ENCODE measurements around the gene RCAN2. TPM values are rescaled to one million over a fixed set of nuclear protein-coding genes. Genes with fewer than 3 reads are reported as not detected.
A peak's percentile ranks its signal among the peaks of the same experiment; 100 is the strongest.

Gene RCAN2
- 4.7 TPM for polyA plus RNA-seq
- long read RNA-seq, donor 1: 0 reads
- long read RNA-seq, donor 2: 0 reads
- long read RNA-seq, donor 3: 0 reads
- long read RNA-seq, donor 4: 0 reads
- long read RNA-seq, donor 5, partial matches to known transcripts: 5 of 9 reads
- long read RNA-seq, donor 5, other reads (novel, unspliced or antisense): 0 of 9 reads
- long read RNA-seq, donor 6: 0 reads
- long read RNA-seq, donor 7: 0 reads
- long read RNA-seq, donor 8: 0 reads
- long read RNA-seq, donor 9: 0 reads
- long read RNA-seq, donor 10, partial matches to known transcripts: 0 of 1 reads
- long read RNA-seq, donor 10, other reads (novel, unspliced or antisense): 0 of 1 reads
- long read RNA-seq, donor 11, partial matches to known transcripts: 0 of 1 reads
- long read RNA-seq, donor 11, other reads (novel, unspliced or antisense): 0 of 1 reads

GRCh38 chr6:46491201-46491627 lies at the start of gene RCAN2:
RCAN2 (minus strand) TSS chr6:46491449.
- H3K36me3 ChIP-seq (ENCODE audit: control insufficient read depth, insufficient read depth, low read length): no peaks in the 10 kb centered on the region
- no peak within 1 kb of the TSS for H3K27ac ChIP-seq (ENCODE audit: low read length)
- peak; percentile 38 to 73 for DNase-seq
- WGBS (ENCODE audit: insufficient coverage, low lambda C conversion rate): no CpG with 5 or more reads among the region's 51 CpGs
- peaks cover 48% of the 10 kb centered on the region for H3K27me3 ChIP-seq (ENCODE audit: control insufficient read depth, insufficient read depth, low read length)
- peaks cover 7% of the 10 kb centered on the region for H3K4me1 ChIP-seq (ENCODE audit: control insufficient read depth, insufficient read depth, low read length)
- H3K9me3 ChIP-seq (ENCODE audit: control insufficient read depth, low read depth, low read length): peaks cover 4% of the 10 kb centered on the region
- peak within 1 kb of the TSS; percentile 58 for H3K4me3 ChIP-seq (ENCODE audit: low read length)

GRCh38 chr6:46539866-46540265 lies 48.6 kb upstream of the RCAN2 start:
- H3K4me3 ChIP-seq (ENCODE audit: low read length): no peak overlapping the region
- H3K27me3 ChIP-seq (ENCODE audit: control insufficient read depth, insufficient read depth, low read length): no peaks in the 10 kb centered on the region
- no peak for DNase-seq
- WGBS (ENCODE audit: insufficient coverage, low lambda C conversion rate): 52% methylated on average over 2 of the region's 2 CpGs
- H3K9me3 ChIP-seq (ENCODE audit: control insufficient read depth, low read depth, low read length): no peaks in the 10 kb centered on the region
- H3K36me3 ChIP-seq (ENCODE audit: control insufficient read depth, insufficient read depth, low read length): no peaks in the 10 kb centered on the region
- no peaks in the 10 kb centered on the region for H3K4me1 ChIP-seq (ENCODE audit: control insufficient read depth, insufficient read depth, low read length)
- no peak overlapping the region for H3K27ac ChIP-seq (ENCODE audit: low read length)

- Histone ChIP-seq H3K9me3 (ENCODE audit: control insufficient read depth, low read depth, low read length) (no peaks in the 10 kb centered on the region), H3K27me3 (ENCODE audit: control insufficient read depth, insufficient read depth, low read length) (no peaks in the 10 kb centered on the region), H3K36me3 (ENCODE audit: control insufficient read depth, insufficient read depth, low read length) (no peaks in the 10 kb centered on the region), H3K4me1 (ENCODE audit: control insufficient read depth, insufficient read depth, low read length) (no peaks in the 10 kb centered on the region), H3K27ac (ENCODE audit: low read length) (no peak overlapping the region), H3K4me3 (ENCODE audit: low read length) (no peak overlapping the region)
- WGBS (ENCODE audit: insufficient coverage, low lambda C conversion rate): no CpG with 5 or more reads among the region's 6 CpGs
- DNase-seq: peak; percentile 7 to 36
Measured at GRCh38 chr6:46538800-46539480, 47.7 kb upstream of the RCAN2 start.

DNA sequence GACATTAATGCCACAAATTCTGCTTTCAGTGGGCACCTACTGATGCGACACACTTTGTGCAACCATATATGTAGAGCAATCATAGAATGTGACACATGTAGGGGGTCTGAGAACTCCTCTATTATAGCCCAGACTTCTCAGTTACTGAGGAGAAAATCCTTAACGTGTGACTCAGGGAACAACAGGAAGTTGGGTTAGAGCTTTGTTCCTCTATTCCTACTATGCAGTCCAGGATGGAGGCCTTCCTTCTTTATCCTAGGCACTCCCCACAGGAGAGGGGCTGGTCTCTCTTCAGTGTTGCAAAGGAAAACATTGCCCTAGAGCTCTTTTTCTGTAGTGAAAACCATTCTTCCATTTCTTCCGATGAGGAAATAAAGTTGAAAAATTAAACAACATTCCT lies 39.6 kb upstream of the RCAN2 start:
- Histone ChIP-seq H3K27me3 (ENCODE audit: control insufficient read depth, insufficient read depth, low read length) (peaks cover 7% of the 10 kb centered on the region), H3K9me3 (ENCODE audit: control insufficient read depth, low read depth, low read length) (no peaks in the 10 kb centered on the region), H3K27ac (ENCODE audit: low read length) (no peak overlapping the region), H3K4me1 (ENCODE audit: control insufficient read depth, insufficient read depth, low read length) (no peaks in the 10 kb centered on the region), H3K36me3 (ENCODE audit: control insufficient read depth, insufficient read depth, low read length) (no peaks in the 10 kb centered on the region), H3K4me3 (ENCODE audit: low read length) (no peak overlapping the region)
- 100% methylated on average over 1 of the region's 3 CpGs for WGBS (ENCODE audit: insufficient coverage, low lambda C conversion rate)
- no peak for DNase-seq

DNA sequence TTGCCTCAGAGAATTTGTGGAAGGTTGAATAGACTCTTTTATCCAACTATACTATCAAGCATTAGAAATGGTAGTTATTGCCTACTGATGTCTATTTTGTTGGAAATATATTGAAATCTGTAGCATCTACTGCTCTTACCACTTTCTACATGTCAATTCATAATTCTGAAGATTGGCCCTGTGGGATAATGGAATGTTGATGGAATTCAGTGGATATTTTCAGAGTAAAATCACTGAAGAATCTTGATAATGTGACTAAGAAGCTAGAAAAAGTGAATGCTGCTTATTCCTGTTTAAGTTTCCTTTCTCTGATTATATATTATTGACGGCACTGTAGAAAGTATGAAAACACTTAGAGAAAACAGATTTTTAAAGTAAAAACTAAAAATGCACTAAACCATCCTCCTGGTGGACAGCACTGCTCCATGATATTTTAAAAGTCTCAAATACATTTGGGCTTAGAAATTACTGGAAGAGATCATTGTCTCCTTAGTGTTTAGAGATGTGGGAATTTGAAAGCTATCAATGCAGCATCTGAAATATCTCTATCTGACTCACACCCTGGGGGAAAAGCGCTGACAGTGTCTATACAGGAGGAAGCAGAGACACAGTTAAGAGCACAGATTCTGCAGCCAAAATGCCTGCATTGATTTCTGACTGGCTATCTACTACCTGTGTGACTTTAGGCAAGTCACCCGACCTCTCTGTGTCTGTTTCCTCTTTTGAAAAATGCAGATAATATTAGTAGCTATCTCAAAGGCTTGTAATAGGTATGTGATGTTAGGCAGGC lies 37.9 kb upstream of the RCAN2 start:
- no peaks in the 10 kb centered on the region for H3K4me1 ChIP-seq (ENCODE audit: control insufficient read depth, insufficient read depth, low read length)
- peaks cover 7% of the 10 kb centered on the region for H3K27me3 ChIP-seq (ENCODE audit: control insufficient read depth, insufficient read depth, low read length)
- WGBS (ENCODE audit: insufficient coverage, low lambda C conversion rate): 78% methylated on average over 1 of the region's 3 CpGs
- no peak overlapping the region for H3K4me3 ChIP-seq (ENCODE audit: low read length)
- no peak for DNase-seq
- no peaks in the 10 kb centered on the region for H3K36me3 ChIP-seq (ENCODE audit: control insufficient read depth, insufficient read depth, low read length)
- H3K9me3 ChIP-seq (ENCODE audit: control insufficient read depth, low read depth, low read length): no peaks in the 10 kb centered on the region
- H3K27ac ChIP-seq (ENCODE audit: low read length): no peak overlapping the region

DNA sequence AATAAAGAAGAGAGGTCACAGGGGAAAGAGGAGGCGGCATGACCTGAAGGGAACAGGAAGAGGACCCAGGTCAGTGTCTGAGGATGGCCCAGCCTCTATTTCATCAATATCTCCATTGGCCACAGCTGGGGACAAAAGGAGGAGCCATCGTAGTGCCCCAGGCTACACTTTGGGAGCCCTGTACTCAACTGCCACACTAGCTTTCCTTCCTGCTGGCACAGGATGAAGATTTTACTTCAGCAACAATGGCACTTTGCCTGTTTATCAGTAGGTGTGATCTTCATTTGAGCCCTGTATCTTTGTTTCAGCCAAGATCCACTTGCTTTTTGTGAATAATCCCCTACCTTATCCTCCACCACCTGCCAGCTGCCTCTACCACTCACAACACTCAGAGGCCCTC lies 35.4 kb upstream of the RCAN2 start:
- Histone ChIP-seq H3K27ac (ENCODE audit: low read length) (no peak overlapping the region), H3K36me3 (ENCODE audit: control insufficient read depth, insufficient read depth, low read length) (no peaks in the 10 kb centered on the region), H3K27me3 (ENCODE audit: control insufficient read depth, insufficient read depth, low read length) (peaks cover 4% of the 10 kb centered on the region), H3K9me3 (ENCODE audit: control insufficient read depth, low read depth, low read length) (no peaks in the 10 kb centered on the region), H3K4me1 (ENCODE audit: control insufficient read depth, insufficient read depth, low read length) (no peaks in the 10 kb centered on the region), H3K4me3 (ENCODE audit: low read length) (no peak overlapping the region)
- no peak for DNase-seq
- no CpG with 5 or more reads among the region's 2 CpGs for WGBS (ENCODE audit: insufficient coverage, low lambda C conversion rate)

GRCh38 chr6:46525583-46525982 lies 34.3 kb upstream of the RCAN2 start:
- H3K27ac ChIP-seq (ENCODE audit: low read length): no peak overlapping the region
- H3K9me3 ChIP-seq (ENCODE audit: control insufficient read depth, low read depth, low read length): no peaks in the 10 kb centered on the region
- no peaks in the 10 kb centered on the region for H3K36me3 ChIP-seq (ENCODE audit: control insufficient read depth, insufficient read depth, low read length)
- no peak overlapping the region for H3K4me3 ChIP-seq (ENCODE audit: low read length)
- peaks cover 4% of the 10 kb centered on the region for H3K27me3 ChIP-seq (ENCODE audit: control insufficient read depth, insufficient read depth, low read length)
- H3K4me1 ChIP-seq (ENCODE audit: control insufficient read depth, insufficient read depth, low read length): no peaks in the 10 kb centered on the region
- DNase-seq: no peak

DNA sequence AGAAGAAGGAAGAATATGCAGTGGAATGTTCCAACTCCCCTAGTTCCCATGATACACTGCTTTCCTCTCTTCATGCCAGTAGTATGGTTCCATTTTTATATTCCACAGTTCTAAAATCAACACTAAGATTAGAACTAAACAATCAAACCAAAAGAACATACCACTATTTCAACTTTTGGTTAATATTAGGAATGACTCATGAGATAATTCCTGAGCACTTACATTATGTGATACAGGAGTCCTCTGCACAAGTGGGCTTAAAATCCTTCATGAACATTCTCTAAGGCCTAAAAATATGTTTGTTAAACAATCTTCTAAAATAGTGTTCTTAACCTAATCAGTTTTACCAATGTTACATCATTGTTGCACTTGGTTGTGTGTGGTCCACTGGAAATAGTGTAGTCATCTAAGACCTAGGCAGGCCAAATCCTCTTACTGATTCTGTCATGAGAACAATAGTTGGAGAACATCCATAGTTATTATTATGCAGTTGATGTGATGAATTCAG lies 30.3 kb upstream of the RCAN2 start:
- DNase-seq: no peak
- H3K27me3 ChIP-seq (ENCODE audit: control insufficient read depth, insufficient read depth, low read length): no peaks in the 10 kb centered on the region
- no peaks in the 10 kb centered on the region for H3K36me3 ChIP-seq (ENCODE audit: control insufficient read depth, insufficient read depth, low read length)
- no peaks in the 10 kb centered on the region for H3K4me1 ChIP-seq (ENCODE audit: control insufficient read depth, insufficient read depth, low read length)
- no peak overlapping the region for H3K4me3 ChIP-seq (ENCODE audit: low read length)
- no peaks in the 10 kb centered on the region for H3K9me3 ChIP-seq (ENCODE audit: control insufficient read depth, low read depth, low read length)
- no peak overlapping the region for H3K27ac ChIP-seq (ENCODE audit: low read length)

DNA sequence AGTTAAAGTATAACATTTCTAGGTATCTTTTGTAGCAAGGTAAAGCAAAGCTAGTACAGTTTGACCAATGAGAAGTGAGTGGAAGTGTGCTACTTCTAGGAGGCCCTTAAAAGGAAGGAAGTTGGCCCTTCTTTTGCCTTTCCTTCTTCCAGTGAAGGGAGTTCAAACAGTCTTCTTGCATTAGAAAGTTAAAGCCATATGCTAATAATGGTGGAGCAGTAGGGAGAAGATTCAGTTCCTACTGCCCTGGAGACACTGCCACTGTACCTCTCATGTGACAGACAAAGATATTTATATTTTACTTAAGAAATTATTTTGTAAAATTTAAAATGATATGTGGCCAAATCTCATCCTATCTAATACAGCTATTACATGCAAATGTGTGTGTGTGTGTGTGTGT lies 26.0 kb upstream of the RCAN2 start:
- H3K4me3 ChIP-seq (ENCODE audit: low read length): no peak overlapping the region
- DNase-seq: no peak
- H3K27ac ChIP-seq (ENCODE audit: low read length): no peak overlapping the region
- no peaks in the 10 kb centered on the region for H3K4me1 ChIP-seq (ENCODE audit: control insufficient read depth, insufficient read depth, low read length)
- H3K27me3 ChIP-seq (ENCODE audit: control insufficient read depth, insufficient read depth, low read length): no peaks in the 10 kb centered on the region
- H3K36me3 ChIP-seq (ENCODE audit: control insufficient read depth, insufficient read depth, low read length): no peaks in the 10 kb centered on the region
- H3K9me3 ChIP-seq (ENCODE audit: control insufficient read depth, low read depth, low read length): no peaks in the 10 kb centered on the region

DNA sequence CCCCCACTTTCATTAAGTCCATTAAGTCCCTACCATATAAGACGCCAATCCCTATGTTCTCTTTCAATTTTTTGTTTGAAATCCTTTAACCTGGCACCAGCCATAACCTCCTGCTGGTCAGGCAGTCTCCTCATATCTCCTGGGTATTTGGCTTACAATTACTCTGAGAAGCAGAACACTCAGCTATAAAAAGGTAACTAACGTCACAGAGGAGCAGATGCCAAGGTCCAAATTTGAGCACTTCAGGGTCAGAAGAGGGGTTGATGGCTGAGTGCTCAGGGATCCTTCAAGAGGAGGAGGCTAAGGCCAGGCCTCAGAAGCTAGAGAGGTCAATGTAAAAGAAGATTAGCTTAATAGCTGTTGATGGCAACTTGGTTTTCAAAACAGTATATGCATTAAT lies 22.3 kb upstream of the RCAN2 start:
- H3K4me3 ChIP-seq (ENCODE audit: low read length): no peak overlapping the region
- no peaks in the 10 kb centered on the region for H3K9me3 ChIP-seq (ENCODE audit: control insufficient read depth, low read depth, low read length)
- no peaks in the 10 kb centered on the region for H3K27me3 ChIP-seq (ENCODE audit: control insufficient read depth, insufficient read depth, low read length)
- WGBS (ENCODE audit: insufficient coverage, low lambda C conversion rate): 100% methylated on average over 1 of the region's 2 CpGs
- no peaks in the 10 kb centered on the region for H3K4me1 ChIP-seq (ENCODE audit: control insufficient read depth, insufficient read depth, low read length)
- no peaks in the 10 kb centered on the region for H3K36me3 ChIP-seq (ENCODE audit: control insufficient read depth, insufficient read depth, low read length)
- no peak overlapping the region for H3K27ac ChIP-seq (ENCODE audit: low read length)
- DNase-seq: no peak

All from large intestine (tissue), 12 donors.